C4-2B (cell line): ENCODE data around the gene LCTL.

ENCODE experiments used
- CTCF ChIP-seq: fragments of 450-650 bp; conservative IDR thresholded peaks from 2 replicates; pipeline ENCODE4 v1.5.1; 2017; ENCODE audit warnings: mild to moderate bottlenecking
- ZFX ChIP-seq: fragments of 450-650 bp; IDR thresholded peaks from 2 replicates; pipeline ENCODE4 v1.6.1; 2017

DNA sequence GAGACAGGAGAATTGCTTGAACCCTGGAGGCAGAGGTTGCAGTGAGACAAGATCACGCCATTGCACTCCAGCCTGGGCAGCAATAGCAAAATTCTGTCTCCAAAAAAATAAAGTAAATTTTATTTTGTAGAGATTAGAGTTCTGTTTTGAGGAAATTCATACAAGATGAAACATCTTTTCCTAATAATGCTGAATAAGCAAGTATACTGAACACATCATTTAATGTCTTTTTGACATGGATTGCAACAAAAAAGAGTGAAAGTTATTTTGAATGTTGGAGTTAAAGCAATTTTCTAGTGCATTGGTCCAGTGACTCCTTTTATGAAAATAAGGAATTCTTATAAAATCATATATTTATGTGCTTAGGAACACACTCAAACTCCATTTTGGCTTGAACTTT, 20.5 kb downstream of the LCTL start:
- no peak for TF ChIP-seq CTCF
- TF ChIP-seq ZFX, result no peak
